Astrocyte of the spinal cord (primary cell): ENCODE data around the gene EML2.
"Not testable (repeated sequence)": the region's sequence is repeated elsewhere in the genome, so short reads cannot be mapped to it uniquely, and the experiment has no call there.

ENCODE experiments used
- DNase-seq: peaks from one replicate; pipeline ENCODE4 v3.0.0; 2011; ENCODE audit warnings: low read depth, low spot score
- H3K4me3 ChIP-seq: 2 replicates; pipeline ENCODE4 v1.5.1; 2011; ENCODE audit warnings: low read depth, mild to moderate bottlenecking, low read length, moderate library complexity
- CTCF ChIP-seq: IDR thresholded peaks from 2 replicates; pipeline ENCODE4 v1.5.1; 2012; ENCODE audit warnings: low read depth, mild to moderate bottlenecking, low read length, inconsistent platforms
- in situ Hi-C: cut with HindIII; loops from 2 replicates; pipeline ENCODE4 v1.10.0; 2017; ENCODE audit warnings: low sequenced_read_pairs

Gene EML2

GRCh38 chr19:45638930-45639729 lies at the start of gene EML2:
Gene EML2, minus strand, starts transcription at chr19:45639397. Its CDS starts 21 bp downstream, at chr19:45639376.
- TF ChIP-seq CTCF, result peak; percentile 34
- in situ Hi-C loops, result no loop called here
- peak; percentile 28 for DNase-seq
- peak within 1 kb of the TSS; percentile 75 for H3K4me3 ChIP-seq

GRCh38 chr19:45687599-45687998 lies 48.4 kb upstream of the EML2 start:
- no peak overlapping the region for H3K4me3 ChIP-seq

GRCh38 chr19:45685045-45685444 lies 45.8 kb upstream of the EML2 start:
- H3K4me3 ChIP-seq, DNase-seq, in situ Hi-C loops: not testable (repeated sequence)

More at GRCh38 chr19:45687599-45687998, 48.4 kb upstream of the EML2 start:
- no peak for TF ChIP-seq CTCF
- DNase-seq, result no peak
- in situ Hi-C loops, result no loop called here

GRCh38 chr19:45682908-45683307 lies 43.7 kb upstream of the EML2 start:
- H3K4me3 ChIP-seq, result no peak overlapping the region
- no peak for DNase-seq
- no peak for TF ChIP-seq CTCF
- in situ Hi-C loops, result no loop called here

- no peak overlapping the region for H3K4me3 ChIP-seq
- in situ Hi-C loops, result no loop called here
- TF ChIP-seq CTCF, result no peak
- DNase-seq, result no peak
Measured at GRCh38 chr19:45682117-45682516, 42.9 kb upstream of the EML2 start.

- peak overlapping the region; percentile 30 for H3K4me3 ChIP-seq
- in situ Hi-C loops, result no loop called here
- DNase-seq, result peak; percentile 78
- TF ChIP-seq CTCF, result peak; percentile 92
Measured at GRCh38 chr19:45681391-45682015, 42.3 kb upstream of the EML2 start.
